GM10266 (cell line): ENCODE results near the gene KLHL29.

Experiments used
- DNase-seq: peaks from one replicate; pipeline ENCODE4 v3.0.0; 2012; ENCODE audit errors: extremely low spot score
- CTCF ChIP-seq: IDR thresholded peaks from 2 replicates; pipeline ENCODE4 v1.5.1; 2012; ENCODE audit warnings: mild to moderate bottlenecking, low read depth; ENCODE audit not compliant: control insufficient read depth, insufficient read depth; ENCODE audit errors: missing control alignments

KLHL29 gene

GRCh38 chr2:23596316-23596885 lies 211.4 kb downstream of the KLHL29 start:
- TF ChIP-seq CTCF = no peak
- DNase-seq = no peak

GRCh38 chr2:23597687-23598086 lies 212.7 kb downstream of the KLHL29 start:
- no peak for TF ChIP-seq CTCF
- no peak for DNase-seq

GRCh38 chr2:23599006-23599405 lies 214.0 kb downstream of the KLHL29 start:
- no peak for DNase-seq
- TF ChIP-seq CTCF = no peak

GRCh38 chr2:23599667-23600066 lies 214.7 kb downstream of the KLHL29 start:
- no peak for TF ChIP-seq CTCF
- no peak for DNase-seq

- no peak for TF ChIP-seq CTCF
- no peak for DNase-seq
Measured at GRCh38 chr2:23600346-23600745, 215.4 kb downstream of the KLHL29 start.

GRCh38 chr2:23601301-23601965 lies 216.5 kb downstream of the KLHL29 start:
- no peak for DNase-seq
- TF ChIP-seq CTCF = no peak

GRCh38 chr2:23602116-23602515 lies 217.1 kb downstream of the KLHL29 start:
- TF ChIP-seq CTCF = no peak
- no peak for DNase-seq
